Stimulated activated CD4-positive, alpha-beta T cell treated with anti-CD3 and anti-CD28 coated beads, Interleukin-2, amount 100 ng/mL, for 48 hours (primary cell): ENCODE measurements around the gene ESRRA.

Experiments used
- DNase-seq, 2 donors: peaks; one replicate each; pipeline ENCODE4 v3.0.0-alpha.2; 2020

ESRRA gene

DNA sequence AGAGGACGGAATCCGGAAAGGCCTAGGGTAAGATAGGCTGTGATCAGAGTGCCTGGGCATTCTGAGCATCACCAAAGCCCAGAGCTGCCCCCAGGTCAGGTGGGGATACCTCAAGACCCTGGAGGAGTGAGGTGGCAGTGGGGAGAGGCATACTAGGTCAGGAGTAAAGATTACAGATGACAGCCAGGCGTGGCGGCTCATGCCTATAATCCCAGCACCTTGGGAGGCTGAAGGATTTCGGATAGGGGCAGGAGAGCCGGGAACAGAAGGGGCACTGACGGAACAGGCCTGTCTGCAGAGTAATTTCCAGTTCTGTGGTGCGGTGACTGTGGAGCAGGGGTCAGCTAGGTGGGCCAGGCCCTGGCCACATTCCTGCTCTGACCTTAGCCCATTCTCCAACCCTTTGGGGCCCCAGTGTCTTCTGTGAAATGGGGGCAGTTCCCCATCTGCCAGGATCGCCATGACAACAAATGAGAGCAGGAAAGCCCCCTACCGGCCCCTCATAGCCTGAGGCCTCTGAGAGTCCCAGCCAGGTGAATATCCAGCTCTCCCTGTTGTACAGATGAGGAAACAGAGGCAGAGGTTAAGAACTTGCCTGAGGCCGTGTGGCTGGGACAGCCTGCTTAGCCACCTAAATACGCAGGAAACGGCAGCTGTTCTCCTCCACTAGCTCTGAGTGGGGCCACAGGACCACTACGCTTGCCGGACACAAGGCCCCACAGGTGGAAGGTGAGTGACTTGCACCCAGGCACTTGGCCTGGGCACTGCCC is 30.1 kb upstream of the ESRRA start:
- DNase-seq: no peak

DNA sequence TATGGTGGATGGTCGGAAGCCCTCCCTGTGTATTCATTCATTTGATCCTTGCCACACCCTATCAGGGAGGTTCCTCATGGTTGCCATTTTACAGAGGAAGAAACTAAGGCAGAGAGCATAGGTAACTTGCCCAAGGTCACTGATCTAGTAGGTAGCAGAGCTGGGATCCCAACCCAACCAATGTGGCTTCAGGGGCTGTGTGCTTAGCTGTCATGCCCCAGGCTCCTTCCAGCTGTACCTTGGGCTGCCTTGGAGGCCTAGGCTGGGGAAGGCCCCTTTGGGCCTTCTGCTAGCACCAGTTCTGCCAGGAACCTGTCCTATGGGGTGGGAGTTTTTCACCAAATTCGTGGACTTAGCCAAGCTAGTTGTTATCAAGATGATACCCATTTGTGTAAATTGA is 29.5 kb upstream of the ESRRA start:
- no peak for DNase-seq

DNA sequence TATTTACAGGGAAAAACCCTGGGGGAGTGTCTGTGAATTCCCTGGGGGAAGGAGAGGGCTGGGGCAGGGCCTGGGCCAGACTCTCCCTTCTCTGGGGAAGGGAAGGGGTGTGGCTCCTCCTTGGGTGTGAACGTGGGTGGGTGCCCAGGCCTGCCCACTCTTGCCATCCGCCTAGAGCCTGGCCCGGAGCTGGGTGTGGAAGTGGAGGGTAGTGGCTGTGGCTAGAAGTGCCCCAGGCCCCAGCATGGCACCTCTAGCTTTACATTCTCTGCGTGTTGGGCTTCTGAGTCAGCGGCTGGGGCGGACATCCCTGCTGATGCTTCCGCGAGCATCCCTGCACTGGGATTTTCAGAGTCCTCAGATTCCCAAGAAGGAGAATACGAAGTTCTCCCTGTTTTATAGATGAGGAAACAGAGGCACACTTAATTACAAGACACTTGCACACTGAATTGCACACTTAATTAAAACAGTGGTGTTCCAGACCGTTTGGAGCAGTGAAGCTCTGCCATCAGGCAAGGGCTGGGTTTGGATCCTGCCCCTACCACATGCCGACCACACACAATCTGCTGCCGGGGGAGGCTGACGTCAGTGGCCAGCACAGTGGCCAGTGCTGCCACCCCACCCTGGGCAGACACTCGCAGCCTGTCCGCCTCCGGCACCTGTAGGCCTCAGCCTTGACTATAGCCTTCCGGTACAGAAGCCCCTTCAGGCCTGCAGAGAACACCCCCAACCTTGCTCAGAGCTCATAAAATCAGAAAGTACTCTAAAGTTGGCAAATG is 28.5 kb upstream of the ESRRA start:
- no peak for DNase-seq

DNA sequence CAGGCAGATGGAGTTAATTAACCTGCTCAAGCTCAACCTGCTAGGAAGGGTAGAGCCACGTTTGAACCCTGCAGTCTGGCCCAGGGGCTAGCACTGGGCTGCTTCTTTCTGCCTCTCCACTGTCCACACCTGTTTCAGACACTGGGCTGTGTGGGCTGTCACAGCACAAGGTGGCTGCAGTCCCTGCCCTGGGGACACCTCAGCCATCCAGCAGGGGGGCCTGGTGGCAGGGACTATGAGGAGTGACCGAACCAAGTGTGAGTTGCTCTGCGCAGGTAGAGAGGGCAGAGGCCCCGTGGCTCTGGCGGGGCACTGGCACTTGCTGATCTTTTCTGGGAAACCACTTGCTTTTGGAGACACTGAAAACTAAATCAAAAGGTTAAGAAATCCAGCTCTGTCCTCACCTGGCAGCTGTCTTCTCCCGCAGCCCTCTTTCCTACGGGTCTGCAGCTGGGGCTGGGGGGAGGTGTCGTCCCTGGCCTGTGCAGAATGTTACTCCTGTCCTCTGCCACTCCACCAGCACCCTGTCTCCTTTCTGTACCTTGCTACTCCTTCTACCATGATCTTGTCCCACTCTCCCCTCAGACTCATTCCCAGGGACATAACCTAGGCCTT is 26.6 kb upstream of the ESRRA start:
- DNase-seq: no peak

DNA sequence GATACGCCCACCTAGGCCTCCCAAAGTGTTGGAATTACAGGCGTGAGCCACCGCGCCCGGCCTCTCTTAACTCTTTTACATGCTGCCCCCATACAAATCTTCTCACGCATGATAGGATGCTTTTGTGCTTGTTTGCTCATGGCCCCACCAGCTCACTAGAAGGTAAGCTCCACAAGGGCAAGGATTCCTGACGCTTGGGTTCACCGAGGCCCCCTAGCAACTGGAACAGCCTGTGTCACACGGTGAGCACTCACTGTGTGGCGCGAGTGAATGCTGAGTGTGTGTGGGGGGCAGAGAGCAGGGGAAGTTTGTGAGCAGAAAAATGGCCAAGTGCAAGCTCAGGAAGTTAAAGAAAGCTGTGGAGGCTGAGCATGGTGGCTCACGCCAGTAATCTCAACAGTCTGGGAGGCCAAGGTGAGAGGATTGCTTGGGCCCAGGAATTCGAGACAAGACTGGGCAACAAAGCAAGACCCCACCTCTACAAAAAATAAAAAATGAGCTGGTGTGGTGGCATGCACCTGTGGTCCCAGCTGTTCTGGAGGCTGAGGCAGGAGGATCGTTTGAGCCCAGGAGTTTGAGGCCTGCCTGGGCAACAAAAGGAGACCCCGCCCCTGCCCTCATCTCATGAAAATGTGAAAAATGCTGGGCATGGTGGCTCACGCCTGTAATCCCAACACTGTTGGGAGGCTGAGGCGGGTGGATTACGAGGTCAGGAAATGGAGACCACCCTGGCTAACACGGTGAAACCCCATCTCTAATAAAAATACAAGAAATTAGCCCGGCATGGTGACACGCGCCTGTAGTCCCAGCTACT is 23.2 kb upstream of the ESRRA start:
- no peak for DNase-seq

DNA sequence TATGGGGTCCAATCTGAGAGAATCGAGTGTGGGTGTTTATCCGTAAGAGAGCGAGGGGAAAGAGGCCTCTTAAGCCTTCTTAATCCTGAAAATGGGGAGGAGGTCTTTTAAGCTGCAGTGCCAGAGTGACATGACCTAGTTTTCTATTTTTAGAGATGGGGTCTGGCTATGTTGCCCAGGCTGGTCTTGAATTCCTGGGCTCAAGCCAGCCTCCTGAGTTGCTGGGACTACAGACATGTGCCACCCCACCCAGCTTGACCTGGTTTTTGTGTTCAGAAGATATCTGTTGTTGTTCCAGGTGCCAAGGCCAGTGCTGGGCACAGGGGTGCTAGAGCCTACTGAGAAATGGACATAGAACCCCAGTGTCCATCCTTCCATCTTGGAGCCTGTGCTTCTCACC is 22.2 kb upstream of the ESRRA start:
- no peak for DNase-seq

DNA sequence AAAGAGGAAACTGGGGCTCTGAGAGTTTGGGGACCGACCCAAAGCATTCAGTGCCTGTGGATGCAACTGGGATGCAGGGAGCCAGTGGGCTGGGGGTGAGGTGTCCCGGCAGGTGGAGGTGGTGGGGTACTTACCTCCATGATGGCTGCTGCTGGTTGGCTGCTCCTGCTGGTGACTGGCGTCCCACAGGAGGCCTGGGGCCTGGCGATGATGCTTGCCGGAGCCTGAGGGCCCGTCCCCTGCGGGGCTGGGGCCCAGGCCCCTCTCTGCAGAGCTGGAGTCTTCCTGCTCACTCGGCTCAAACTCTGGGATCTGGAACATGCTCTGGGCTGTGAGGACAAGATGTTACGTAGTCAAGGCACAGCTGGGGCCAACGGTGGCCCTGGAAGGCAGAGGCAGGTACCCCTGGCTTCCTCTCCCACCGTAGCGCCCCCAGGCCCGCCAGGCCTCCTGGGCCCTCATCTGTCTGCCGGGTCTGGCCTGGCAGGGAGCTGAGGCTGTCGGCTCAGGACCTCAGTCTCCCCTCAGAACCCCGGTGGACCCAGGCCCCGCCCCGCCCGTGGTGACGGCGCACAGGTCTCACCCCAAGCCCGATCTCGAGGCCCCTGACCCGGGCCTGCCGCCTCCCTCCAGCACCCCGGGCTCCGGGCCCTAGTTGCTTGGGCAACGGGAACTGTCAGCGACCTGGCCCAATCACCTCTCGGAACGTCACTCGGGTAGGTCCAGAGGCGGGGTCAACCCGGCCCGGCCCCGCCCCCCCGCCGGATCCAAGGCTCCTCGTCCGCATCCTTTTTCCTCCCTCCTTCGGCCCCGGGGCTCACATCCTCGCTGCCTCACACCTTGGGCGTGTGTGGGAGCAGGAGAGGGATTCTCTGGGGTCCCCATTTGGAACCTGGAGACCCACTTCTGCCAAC is 21.0 kb upstream of the ESRRA start, which contains the start of gene BAD:
Gene BAD, minus strand, starts transcription at position 618 of the 914 bp plus-strand sequence. Its CDS starts 297 bp downstream, at position 321.
- DNase-seq: peak; percentile 92 to 94

DNA sequence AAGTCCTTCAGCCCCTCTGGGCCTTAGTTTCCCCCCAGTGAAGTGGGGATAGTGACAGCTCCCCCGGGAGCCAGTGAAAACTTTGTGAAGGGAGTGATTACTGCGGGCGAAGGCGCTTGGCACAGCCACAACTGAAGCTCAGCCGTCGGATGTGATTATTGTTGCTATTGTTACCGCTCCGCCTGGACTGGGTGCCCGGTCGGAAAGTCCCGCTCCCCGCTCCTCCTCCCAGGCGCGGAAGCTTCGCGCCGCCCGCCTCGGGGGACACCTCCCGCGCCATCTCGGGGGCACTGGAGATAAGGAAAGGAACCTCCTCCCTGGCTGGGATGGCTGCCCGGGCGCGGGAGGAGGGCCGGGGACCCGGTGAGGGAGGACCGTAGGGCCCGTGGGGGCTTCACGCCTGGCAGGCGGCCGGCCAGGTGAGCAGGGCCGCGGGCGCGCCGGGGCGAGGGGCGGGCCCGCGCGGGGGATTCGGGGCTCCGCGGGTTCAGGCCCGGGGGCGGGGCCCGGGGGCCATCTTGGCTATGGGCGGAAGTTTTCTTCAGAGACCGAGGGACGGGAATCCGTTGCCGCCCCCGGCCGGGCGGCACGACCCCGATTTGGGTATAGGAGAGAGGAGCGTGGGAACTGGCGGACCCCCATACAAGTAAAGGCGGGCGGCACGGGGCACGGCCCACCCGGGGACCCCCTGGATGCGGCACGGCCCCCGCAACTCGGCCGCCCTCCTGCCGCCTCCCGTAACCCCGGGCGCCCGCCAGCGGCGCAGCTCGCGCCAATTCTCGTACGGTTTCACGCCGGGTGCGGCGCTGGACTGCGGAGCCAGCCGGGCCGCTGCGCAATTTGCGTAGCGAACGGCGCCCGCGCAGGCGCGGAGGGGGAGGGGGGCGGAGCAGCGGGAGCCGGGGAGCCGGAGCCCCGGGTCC is 20.1 kb upstream of the ESRRA start, which contains the start of gene GPR137:
Gene GPR137, plus strand, starts transcription at position 887 of the 923 bp plus-strand sequence. CDS start 677 bp downstream, outside the sequence.
- DNase-seq: peak; percentile 93 to 98

DNA sequence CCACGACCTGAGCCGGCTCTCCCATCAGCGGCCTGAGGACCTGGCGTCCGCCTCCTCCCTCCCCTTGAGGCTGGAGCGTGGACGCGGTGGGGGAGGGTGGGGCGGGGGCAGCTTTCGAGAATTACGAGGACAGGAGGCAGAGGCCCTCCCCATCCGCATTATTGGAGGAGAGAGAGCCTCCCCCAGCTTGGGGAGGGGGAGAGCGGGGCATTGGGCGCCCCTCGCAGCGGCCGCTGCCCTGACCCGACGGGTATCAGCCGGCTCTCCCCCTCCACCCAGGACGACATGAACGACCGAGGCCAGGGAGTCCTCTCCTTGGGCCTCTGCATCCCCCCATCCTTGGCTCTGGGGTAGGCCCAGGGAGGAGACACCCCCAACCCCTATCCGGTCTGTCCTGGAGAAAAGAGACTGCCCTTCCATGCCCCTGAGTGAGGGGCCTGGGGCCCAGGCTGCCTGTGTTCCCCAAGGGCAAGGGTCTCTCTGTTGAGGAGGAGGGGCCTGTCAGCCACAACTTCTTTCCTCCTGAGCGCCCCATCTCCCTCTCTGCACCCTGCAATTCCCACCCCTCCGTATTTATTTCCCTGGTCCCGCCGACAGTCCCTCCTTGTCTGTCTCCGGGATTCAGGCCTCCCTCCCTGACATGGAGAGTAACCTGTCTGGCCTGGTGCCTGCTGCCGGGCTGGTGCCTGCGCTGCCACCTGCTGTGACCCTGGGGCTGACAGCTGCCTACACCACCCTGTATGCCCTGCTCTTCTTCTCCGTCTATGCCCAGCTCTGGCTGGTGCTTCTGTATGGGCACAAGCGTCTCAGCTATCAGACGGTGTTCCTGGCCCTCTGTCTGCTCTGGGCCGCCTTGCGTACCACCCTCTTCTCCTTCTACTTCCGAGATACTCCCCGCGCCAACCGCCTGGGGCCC is 19.2 kb upstream of the ESRRA start:
- no peak for DNase-seq

DNA sequence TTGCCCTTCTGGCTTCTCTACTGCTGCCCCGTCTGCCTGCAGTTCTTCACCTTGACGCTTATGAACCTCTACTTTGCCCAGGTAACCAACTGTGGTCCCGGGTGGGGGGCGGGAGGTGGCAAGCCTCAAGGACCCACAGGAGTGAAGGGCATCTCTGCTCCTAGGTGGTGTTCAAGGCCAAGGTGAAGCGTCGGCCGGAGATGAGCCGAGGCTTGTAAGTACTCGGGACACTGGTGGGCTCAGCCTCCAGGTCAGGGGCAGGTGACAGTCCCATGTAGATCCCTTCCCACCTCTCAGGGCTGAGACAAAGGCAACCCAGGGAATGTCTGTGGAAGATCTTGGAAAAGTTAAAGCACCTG is 18.5 kb upstream of the ESRRA start:
- DNase-seq: no peak

DNA sequence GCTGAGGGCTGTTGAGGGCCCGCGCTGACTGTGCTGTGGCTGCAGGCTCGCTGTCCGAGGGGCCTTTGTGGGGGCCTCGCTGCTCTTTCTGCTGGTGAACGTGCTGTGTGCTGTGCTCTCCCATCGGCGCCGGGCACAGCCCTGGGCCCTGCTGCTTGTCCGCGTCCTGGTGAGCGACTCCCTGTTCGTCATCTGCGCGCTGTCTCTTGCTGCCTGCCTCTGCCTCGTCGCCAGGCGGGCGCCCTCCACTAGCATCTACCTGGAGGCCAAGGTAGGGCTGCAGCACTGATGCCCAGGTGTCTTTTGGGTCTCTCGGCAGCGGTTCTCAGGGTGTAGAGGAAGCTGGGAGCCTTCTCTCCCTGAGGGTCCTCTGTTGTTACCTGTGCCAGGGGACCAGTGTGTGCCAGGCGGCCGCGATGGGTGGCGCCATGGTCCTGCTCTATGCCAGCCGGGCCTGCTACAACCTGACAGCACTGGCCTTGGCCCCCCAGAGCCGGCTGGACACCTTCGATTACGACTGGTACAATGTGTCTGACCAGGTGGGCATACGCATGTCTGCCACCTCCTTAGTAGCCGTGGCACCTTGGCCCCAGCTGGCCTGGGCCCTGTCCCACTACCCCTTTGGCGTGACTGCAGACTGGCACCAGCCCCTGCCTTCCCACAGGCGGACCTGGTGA is 17.5 kb upstream of the ESRRA start:
- DNase-seq: no peak

DNA sequence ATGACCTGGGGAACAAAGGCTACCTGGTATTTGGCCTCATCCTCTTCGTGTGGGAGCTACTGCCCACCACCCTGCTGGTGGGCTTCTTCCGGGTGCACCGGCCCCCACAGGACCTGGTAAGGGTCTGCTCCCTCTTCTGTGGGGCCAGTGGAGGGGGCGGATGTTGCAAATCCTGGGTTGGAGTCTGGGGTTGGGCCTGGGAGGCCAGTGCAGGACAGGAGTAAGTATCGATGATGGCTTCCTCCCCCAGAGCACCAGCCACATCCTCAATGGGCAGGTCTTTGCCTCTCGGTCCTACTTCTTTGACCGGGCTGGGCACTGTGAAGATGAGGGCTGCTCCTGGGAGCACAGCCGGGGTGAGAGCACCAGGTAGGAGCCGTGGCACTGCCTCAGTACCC is 17.0 kb upstream of the ESRRA start:
- no peak for DNase-seq

DNA sequence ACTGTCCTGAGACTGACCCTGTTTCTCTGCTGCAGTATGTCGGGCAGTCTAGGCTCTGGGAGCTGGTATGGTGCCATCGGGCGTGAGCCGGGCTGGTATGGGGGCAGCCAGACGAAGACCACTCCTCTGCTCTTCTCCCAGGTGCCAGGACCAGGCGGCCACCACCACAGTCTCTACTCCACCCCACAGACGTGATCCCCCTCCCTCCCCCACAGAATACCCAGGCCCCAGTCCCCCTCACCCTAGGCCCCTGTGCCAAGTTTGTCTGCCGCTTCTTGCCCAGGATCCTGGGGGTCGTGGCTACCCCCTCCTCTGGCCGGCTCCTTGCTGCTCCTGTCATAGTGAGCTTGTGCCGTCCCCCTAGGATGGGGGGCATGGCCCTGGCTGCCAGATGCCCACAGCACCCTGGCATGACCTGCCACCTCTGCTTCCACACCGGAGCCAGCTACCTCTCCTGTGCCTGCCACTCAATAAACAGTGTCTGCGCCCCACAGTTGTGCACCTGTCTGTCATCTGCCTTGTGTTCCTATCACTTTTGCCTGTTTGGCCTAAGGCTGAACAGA is 16.2 kb upstream of the ESRRA start:
- DNase-seq: no peak

DNA sequence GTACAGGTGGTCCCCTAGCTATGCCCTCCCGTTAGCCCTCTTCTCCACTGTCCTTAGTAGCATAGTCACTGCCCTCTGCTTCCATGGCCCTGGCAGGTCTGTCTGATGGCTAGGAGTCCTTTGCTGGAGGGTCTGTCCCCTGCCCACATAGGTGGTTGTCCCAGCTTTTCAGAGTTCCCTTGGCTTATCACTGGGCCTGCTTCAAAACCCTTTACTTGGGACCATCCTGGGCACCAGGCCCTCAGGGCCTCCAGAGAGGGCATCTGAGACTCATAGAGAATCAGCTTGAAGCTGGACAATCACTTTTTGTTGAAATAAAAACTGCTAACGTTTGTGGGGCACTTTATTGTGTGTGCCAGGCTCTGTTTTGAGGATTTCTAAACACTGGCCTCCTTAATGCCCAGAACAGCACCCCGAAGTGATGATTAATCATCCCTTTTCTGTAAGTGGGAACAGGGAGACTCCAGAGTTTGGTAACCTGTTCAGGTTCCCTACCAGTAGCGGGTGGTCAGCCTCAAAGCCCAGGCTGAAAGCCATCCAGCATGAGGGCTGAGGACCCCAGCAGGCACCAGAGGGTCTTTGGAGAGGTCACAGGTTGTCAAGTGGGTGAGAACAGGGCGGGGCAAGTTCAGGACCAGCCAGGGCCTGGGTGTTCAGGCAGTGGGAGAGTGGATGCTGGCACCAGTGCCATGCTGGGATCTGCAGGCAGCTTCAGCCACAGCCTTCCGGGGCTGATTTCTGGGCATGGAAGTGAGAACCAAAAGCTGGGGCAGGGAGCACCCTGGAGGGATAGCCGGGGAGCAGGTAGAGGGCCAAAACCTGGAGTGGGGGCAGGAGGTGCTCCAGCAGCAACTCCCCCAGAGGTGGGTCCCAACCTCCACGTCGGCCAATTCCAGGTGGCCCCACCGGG is 14.7 kb upstream of the ESRRA start:
- no peak for DNase-seq

DNA sequence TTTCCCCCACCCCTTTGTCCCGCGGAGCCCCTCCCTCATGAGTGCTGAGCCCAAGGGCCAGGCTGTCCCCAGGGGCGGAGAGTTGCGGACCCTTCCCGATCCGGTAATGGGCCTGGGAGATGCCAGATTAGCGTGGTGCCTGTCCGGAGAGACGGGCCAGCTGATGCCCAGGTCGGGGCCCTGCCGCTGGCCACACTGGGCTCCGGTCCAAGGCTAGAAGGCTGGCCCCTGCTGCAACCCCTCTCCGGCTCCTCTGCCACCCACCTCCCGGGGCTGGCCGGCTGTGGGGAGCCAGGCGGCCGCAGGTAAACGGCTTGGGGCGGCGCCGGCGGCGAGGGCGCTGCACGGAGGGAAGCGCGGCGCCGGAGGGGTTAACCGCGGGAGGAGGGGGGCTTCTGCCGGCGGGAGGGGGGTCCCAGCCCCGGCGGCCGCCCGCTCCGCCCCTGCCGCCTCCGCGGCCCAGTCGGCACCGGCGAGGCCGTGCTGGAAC is 14.0 kb upstream of the ESRRA start, which contains the start of gene KCNK4:
Gene KCNK4, plus strand, starts transcription at position 41 of the 490 bp plus-strand sequence. CDS start 1,717 bp downstream, outside the sequence.
- no peak for DNase-seq

DNA sequence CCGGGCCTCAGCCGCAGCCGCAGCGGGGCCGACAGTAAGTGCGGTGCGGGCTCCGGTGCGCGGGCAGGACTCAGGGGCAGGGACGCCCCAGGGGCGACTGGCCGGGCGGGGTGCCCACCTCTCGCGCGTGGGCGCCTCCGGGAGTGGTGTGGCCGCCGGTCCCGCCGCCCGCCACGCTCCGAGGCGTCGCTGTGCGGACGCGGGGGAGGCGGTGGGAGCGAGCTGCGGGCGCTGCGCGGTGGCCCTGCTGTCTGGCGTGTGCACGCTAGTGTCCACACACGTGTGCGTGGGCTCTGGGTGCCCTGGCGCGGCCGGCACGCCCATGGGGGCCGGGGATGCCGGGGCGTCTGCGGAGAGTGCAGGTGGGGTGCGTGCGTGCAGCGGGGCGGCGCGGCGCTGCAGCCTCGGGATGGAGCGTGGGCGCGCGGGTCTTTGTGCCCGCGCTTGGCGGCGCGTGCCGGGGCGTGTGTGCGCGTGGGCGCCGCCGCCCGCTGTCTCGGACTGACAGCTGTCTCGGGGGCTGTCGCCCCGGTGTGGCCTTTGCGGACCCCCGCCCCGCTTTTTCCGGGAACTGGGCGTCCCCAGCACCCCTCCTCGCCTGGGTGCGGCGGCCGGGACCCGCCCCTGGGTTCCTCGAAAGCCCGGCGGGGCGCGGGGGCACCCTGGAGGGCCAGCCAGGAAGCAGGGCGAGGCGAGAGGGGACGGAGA is 13.4 kb upstream of the ESRRA start:
- no peak for DNase-seq
